DMS79 treated with DMSO at 0.1 percent for 48 hours (cell line): ENCODE results near the gene MSTN.

Experiments
- DNase-seq: peaks from one replicate; lab custom pipeline; 2025; lab: John Stamatoyannopoulos, UW

MSTN gene

DNA sequence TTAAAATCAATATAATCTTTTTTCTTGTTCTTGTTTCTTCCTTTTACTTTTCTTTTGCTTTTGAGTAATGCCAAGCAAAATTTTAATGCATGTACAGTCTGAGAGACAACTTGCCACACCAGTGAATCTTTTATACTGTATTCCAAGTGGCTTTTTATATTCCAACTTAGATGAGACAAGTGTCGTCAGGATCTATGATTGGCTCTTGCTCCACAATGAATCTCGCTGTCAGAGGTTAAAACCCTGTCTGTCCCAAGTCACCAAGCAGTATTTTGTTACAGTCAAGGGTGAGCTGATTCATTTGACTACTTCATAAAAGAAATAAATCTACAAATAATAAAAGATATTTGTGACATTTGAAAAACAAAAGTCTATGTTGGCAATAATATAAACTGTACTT is at the start of gene MSTN:
Gene MSTN, minus strand, starts transcription at position 129 of the 400 bp plus-strand sequence. CDS start 133 bp downstream, outside the sequence.
- DNase-seq, result no peak

DNA sequence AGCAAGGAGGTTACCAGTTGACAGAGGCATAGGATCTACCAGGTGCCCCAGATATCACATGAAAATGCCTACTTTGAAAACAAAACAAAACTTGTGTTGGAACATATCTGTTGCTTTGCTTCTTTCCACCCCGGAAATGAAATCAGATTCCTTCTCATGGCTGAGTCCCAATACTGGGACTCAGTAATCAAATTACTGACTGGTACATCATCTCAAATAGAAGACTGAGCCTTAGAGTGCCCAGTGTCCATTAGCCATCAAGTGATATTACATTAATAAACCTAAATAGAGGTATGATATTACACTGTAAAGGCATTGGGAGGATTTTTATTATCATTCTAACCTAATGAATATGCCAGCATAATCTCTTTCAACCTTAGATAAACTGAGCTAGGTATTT is 48.6 kb upstream of the MSTN start:
- DNase-seq, result no peak

DNA sequence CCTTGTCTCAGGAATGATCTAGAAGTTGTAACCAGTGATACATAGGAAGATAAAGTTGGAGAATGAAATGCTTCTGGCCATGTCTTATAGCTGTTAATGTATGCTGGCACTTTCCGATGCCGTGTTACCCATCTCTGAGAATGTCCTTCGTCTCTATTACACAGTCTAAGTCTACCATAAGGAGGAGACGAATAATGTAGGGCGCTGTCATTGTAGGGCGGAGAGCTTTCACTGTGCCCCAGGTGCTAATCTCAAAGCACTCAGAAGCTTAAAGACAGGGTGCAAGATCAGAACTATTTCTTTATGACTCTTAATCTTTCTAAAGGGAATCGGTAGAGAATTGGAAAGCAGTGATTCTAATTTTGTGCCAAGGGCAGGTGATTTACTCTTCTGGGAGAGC is 48.2 kb upstream of the MSTN start:
- no peak for DNase-seq

DNA sequence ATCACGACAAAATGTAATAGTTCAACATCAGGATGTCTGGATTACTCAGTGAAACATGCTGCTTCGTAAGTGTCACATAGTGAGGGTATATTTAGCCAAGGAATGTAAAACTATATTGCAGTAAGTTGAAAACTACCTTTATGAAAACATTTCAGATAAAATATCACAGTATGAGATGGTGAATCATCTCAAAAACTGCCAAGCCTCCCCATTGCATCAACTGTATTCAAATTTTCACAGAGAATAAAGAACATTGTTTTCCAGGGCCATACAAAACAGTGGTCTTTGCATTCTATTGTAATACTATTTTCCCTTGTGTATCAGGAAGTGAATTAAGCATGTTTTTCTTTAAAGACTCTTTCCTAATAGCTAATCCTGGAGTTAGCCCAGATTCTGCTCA is 47.6 kb upstream of the MSTN start:
- DNase-seq, result no peak

DNA sequence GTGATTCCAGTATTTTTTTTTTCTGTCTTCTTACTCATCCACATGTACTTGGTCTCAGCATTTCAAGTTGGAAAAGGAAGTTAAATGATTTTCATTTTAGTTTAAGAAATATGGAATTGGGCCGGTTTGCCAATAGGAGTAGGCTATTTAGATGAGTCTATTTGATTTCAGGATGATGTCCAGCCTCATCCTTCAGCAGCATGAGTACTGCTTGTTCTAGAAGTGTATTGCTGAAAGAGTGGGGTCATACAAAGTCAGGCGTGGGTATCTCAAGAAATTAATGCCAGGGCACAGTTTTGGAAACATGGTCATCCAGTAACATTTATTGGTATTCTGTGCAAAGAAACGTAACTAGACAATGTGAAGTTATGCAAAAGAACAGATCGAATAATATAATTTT is 44.9 kb upstream of the MSTN start:
- DNase-seq, result no peak

DNA sequence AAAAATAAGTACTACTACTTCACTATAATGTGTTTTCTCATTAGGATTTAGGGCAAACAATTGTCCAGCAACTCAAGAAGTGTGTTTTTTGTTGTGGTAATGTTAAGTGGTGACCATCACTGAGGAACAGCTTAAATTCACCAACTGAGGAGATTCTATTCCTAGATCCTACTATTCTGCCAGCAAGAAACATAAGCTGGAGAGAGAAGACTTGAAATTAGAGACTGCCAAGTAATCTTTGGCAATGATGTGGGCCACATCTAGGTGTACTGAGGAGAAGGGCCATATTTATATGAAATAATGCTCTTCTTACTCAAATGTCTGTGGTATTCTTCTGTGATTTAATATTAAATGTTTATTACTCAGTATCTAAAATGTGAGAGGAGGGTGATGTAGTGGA is 44.3 kb upstream of the MSTN start:
- no peak for DNase-seq

DNA sequence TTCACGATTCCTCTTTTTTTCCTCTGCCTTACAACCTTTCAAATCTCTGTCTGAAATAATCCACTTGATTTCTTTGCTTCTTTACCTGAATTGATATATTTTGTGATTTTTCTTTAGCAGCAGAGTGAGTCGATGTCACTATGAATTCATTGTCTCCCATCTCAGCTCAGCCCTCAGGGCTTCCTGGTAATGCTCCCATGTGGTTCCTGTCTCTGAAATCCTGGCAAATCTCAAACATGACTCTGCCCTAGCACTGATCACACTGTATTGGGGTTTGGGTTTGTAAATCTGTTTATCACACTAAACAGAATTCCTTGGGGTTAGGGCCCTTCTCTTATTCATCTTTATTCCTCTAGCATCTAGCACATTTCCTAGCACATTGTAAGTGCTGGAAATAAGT is 43.0 kb upstream of the MSTN start:
- no peak for DNase-seq

DNA sequence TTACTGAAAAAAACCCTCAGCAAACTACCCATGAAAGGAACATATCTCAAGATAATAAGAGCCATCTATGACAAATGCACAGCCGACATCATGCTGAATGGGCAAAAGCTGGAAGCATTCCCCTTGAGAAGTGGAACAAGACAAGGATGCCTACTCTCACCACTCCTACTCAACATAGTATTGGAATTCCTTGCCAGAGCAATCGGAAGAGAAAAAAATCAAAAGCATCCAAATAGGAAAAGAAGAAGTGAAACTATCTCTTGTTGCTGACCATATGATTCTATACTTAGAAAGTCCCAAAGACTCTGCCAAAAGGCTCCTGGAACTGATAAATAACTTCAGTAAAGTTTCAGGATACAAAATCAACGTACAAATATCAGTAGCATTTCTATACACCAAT is 40.6 kb upstream of the MSTN start:
- no peak for DNase-seq

DNA sequence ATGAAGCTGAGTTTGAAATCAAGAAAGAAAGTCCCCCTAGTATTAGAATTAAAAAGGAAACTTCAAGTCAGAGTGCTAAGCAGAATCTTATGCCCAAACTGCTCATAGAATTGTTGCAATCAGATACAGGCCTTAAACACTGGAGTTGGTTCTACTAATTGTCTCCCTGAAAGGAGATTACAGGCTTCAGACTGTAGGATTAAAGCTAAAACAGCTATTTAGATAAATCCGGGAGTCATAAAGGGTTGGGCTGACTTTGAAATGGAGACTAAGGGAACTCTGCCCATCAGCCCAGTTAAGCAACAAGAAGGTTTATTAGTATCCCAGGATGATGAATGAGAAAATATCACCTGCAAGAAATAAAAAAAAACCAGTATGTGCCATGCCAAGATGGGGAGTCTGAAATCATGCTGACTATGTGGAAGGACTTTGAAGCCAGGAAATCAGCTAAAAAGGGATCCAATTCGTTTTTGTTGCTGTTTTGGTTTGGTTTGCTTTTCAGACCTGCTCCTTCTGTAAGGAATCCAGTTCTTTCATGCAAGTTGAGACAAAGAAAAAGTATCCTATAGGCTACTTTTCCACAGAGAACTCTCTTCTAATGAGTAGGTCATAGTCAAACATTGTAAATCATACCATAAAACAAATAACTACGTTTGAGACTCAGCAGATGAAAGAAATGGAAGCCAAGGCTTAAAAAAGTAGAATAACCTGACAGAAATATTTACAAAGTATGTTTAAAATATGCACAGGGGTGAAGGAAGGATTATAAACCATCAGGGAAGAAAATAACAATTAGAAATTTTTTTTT is 37.6 kb upstream of the MSTN start:
- DNase-seq, result no peak

DNA sequence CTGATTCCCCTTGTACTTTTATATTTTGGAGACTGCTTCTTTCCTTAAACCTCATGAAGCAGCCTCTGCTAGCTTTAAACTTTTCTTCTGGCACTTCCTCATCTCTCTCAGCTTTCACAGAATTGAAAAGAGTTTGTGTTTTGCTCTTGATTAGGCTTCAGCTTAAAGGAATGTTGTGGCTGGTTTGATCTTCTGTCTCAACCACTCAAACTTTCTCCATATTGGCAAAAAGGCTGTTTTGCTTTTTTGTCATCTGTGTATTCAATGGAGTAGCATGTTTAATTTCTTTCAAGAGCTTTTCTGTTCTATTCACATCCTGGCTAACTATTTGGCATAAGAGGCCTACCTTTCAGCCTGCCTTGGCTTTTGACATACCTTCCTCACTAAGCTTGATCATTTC is 36.3 kb upstream of the MSTN start:
- no peak for DNase-seq

DNA sequence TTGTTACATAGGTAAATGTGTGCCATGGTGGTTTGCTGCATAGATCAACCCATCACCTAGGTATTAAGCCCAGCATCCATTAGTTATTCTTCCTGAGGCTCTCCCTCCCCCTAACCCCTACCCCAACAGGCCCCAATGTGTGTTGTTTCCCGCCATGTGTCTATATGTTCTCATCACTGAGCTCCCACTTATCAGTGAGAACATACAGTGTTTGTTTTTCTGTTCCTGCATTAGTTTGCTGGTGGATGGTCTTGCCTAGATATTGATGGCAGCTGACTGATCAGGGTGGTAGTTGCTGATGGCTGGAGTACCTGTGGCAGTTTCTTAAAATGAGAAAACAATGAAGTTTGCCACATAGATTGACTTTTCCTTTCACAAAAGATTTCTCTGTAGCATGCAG is 34.6 kb upstream of the MSTN start:
- no peak for DNase-seq

DNA sequence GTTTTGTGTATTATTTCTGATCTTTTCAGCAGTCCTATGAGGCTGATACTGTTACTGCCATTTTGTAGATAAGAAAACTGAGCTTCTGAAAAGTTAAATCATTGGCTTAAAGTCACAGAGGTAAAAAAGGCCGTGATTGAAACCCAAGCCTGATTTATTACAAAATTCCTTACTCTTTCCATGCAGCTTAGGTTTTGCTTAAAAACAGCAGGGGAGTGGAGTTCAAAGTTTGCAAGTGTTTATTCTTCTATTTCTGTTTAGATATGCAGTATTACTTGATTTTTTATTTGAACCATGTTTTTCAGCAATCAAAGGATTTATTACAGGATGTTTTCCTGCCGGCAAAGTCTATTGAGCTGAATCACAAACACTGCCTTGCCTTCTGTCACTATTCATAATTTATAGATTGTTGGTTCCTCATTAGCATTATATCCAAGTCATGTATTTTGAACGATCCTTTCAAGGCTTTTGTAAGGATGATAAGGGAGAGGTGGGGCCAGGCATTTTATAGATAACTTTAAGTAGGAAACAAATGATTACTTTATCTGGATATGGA is 31.9 kb upstream of the MSTN start:
- DNase-seq, result no peak

DNA sequence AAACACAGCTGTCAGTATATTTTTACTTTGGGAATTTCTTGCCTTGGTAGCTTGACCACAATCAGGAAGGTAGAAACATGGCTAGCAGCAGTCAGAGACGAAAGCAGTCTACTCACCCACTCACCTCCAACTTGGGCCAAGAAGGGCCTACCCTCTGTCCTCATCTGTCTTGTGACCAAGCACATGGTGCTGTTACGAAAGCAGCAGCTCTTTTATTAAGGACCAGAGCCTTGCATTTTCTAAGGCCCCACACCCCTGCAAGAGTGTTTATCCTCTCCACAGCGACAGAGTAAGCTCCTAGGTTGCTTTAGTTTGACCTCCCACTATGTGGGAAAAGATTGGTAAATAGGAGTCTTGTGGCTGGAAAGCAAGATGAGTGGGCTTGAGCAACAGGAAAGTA is 31.3 kb upstream of the MSTN start:
- DNase-seq, result no peak

DNA sequence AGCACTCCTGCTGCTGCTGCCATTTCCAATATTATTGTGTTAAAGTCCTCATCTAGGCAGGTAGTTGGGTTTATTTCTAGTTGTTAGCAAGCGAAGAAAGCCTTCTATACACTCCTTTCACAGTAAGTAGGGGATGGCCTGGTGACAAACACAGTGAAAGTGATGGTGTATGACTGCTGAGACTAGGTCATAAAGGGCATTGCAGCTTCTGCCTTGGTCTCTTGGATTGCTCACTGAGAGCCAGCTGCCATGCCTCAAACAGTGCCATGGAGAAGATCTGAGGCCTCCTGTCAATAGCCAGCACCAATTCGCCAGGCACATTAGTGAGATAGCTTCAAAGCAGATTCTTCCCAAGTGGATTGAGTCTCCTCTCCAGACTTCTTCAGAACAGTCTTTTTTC is 27.6 kb upstream of the MSTN start:
- no peak for DNase-seq

DNA sequence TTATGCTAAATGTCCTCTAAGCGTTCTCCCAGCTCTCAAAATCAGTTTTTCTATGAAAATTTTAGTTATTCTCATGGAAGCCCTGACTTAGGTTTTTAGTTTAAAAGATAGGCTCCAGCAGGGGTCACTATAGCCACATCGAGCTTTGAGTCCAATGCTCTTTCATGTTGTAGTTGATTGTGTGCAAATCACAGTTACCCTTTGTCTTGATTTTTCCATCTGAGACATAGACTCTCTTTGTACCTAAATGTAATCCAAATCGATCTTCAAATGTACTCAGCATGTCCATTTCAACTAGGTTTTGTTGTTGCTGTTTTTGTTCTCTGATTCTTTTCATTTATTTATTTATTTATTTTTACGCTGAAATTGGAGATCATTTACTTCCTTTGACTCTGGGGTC is 26.4 kb upstream of the MSTN start:
- peak; percentile 41 for DNase-seq

DNA sequence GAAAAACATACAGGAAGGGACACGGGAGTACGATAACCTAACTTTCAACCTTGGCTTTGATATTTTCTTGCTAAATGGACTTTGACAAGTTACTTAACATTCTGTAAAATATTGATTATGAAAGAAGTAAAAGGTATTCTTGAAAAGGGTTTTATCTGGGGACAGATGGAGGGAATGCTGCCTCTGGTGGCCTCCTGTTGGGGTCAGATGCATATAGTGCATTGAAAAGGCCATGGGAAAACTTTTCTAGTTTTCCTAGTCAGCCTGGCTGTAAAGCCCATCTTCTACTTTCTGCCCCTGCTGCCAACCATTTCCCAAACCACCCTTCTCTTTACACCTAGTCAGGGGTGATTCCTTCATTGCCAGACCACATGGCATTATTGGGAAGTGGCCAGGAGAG is 22.2 kb upstream of the MSTN start:
- no peak for DNase-seq

DNA sequence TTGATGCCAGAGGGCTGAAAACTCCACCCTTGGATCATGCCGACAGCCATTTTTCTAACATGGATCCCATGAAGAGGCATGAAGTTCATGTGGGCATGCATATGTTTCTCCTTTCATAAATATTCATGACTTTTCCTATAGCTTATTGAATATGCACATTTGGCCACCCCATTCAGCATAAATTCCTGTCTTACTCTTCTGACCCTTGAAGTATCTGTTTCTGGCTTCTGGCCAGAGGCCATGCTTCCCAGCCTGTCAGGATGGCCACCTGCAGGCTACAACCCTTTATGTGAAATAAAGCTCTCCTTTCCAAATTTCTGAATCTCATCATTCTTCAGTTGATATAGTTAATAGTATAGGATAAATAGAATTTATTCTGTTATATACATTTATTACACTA is 19.6 kb upstream of the MSTN start:
- no peak for DNase-seq

DNA sequence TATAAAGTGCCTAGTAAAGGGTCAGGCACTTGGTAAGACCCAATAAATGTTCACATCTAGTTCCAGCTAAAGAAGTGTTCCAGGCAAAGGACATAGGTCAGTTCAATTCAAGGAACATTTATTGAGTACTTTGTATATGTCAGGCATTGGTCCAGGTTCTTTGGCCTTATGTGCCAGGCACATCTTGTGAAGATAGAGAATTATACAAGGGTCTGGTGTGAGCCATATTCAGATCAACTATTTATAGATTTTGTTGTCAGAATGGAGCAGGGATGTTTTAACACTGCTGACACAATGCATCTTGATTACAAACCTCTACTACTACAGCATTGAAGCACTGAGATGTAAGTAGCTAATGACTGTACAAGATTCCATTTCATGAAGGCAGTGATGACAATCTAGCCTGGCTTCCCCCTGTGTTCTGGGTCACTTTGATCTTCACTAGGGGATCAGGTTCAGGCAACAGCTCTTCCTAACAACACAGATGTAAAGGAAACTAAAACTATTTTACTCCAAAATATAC is 18.1 kb upstream of the MSTN start:
- DNase-seq, result no peak

DNA sequence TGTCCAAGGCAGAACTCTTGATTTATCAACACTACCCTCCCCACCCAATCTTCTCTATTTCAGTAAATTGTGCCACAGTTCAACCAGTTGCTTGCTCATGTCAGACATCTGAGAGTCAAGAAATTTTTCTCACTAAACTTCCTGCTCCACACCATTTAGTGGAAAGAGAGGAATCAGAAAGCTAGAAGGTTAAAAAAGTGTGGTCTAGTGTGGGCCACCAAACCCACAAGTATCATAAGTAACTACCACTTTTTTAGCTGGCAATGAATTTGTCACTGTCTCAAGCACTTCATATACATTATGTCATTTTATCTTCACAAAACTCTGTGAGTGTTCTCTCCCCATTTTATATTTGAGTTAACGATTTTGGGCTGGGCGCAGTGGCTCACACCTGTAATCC is 16.6 kb upstream of the MSTN start:
- DNase-seq, result no peak

DNA sequence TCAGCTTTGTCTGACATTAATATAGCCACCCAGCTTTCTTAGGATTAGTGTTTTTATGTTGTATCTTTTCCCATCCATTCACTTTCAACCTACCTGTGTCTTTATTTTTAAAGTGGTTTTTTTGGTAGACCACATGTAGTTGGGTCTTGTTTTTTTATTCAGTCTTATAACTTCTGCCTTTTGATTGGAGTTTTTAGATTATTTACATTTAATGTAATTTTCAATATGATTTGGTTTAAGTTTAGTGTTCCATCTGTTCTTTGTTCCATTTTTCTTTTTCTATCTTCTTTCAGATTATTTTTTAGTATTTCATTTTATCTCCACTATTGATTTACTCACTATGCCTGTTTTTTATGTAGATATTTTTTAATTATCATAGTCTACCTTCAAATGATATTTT is 13.1 kb upstream of the MSTN start:
- no peak for DNase-seq

DNA sequence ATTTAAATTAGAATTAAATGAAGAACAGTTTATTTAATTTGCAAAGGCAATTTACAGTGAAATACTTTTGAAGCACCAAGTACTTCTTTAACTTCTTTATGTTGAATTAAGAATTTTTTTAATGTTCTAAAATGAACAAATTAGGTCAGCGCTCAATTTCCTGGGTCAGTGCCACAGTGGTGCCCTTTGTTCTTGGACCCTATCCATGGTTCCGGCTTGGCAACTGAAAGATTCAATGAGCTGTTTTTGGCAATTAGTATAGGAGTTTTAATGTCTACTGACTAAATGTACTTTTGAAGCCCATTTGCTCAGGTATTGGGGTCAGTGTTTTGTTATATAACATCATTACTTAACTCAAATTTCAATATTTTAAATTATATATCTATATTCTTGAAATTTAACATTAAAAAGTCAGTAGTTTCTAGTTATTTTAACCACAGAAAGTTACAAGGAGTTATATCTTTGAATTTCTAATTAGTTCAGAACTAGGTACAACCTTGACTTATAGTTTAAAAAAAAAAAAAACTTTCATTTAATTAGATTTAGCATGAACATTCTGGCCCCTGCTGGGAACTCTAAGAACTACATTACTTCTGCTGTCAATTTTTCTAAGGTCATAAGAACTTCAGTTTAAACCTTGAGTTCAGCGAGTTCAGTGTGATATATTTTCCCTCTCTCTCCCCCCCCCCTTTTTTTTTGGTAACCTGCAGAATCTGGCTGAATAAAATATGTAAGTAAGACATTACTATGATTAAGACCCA is 7.6 kb upstream of the MSTN start:
- DNase-seq, result peak; percentile 33

DNA sequence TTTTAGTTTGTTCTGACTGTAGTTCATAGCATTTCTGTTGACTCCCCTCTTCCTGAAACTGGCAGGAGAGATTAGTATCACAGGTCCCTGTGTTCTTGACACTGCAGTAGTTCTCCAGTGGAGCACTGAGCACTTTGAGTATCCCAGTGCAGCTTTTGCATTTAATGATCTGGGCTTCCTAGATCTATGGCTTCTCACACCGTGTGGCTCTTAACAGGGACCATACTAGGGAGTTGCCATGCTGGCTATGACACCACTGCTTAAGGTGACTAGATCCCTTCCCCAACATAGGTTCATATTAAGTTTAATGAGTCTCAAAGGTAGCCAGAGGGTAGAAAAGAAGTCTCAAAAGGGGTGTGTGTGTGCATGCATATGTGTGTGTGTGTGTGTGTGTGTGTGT is 6.2 kb upstream of the MSTN start:
- DNase-seq, result no peak

DNA sequence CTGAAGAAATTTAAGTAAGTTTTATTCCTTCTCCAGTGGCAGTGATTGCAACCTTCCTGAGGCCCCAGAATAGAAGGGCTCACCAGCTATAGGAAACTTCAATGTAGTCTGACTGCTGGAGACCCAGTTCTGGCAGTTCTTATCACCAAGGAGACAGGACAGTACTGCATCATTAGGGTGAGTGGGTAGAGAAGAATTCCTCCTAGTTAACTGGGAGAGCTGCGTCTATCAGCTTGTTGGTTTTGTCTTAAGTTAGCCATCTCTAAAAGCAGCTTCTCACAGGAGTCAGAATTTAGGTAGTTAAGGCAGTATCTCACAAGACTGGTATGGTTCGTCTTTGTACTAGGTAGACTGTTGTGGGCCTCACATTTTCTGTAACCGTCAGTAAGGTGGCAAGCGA is 3.3 kb upstream of the MSTN start:
- DNase-seq, result no peak
